H1 (cell line): ENCODE data around the gene THADA. TPM values are rescaled to one million over a fixed set of nuclear protein-coding genes. Genes with fewer than 3 reads are reported as not detected.

Experiments used
- CTCF ChIA-PET: fragments of 300-600 bp; sonication (Branson Sonifier 250); formaldehyde crosslinking; loops from one replicate; lab custom pipeline; 2021; ENCODE audit not compliant: partially characterized antibody; lab: Charles Lee
- POLR2A ChIA-PET: fragments of 300-600 bp; sonication (Branson Sonifier 250); formaldehyde crosslinking; loops from one replicate; lab custom pipeline; 2021; ENCODE audit warnings: inconsistent platforms; ENCODE audit not compliant: partially characterized antibody; lab: Charles Lee
- DNase-seq, 2 experiments: peaks; one replicate each; pipeline versions ENCODE4 v3.0.0 to v3.0.0-alpha.2; 2010 to 2022; ENCODE audit warnings: low spot score in 2 of 2, low read depth in 1 of 2, mixed read lengths in 1 of 2
- FAIRE-seq: peaks from 2 replicates; lab custom pipeline; 2011; peaks lifted over from hg19 to GRCh38; lab: Jason Lieb, UNC
- H2AFZ ChIP-seq: 2 replicates; pipeline ENCODE4 v1.8.1; 2012; ENCODE audit warnings: low read length, inconsistent platforms
- H2AK5ac ChIP-seq: 2 replicates; pipeline ENCODE4 v1.6.1; 2013; ENCODE audit warnings: low read depth, low read length
- H2BK120ac ChIP-seq: replicated peaks from 2 replicates; pipeline ENCODE3; 2013; ENCODE audit warnings: low read depth, low read length, inconsistent platforms
- H2BK12ac ChIP-seq: 2 replicates; pipeline ENCODE4 v1.6.1; 2013; ENCODE audit warnings: low read depth, low read length
- H2BK15ac ChIP-seq: 2 replicates; pipeline ENCODE4 v1.6.1; 2013; ENCODE audit warnings: low read length
- H2BK20ac ChIP-seq: 2 replicates; pipeline ENCODE4 v1.6.1; 2013; ENCODE audit warnings: low read length
- H2BK5ac ChIP-seq: 2 replicates; pipeline ENCODE4 v1.6.1; 2013; ENCODE audit warnings: low read depth, low read length
- H3K14ac ChIP-seq: 2 replicates; pipeline ENCODE4 v1.6.1; 2013; ENCODE audit warnings: inconsistent platforms; ENCODE audit not compliant: insufficient read length
- H3K18ac ChIP-seq: 2 replicates; pipeline ENCODE4 v1.6.1; 2013; ENCODE audit warnings: low read length; ENCODE audit errors: extremely low read depth
- H3K23ac ChIP-seq: 2 replicates; pipeline ENCODE4 v1.6.1; 2013; ENCODE audit warnings: inconsistent platforms; ENCODE audit not compliant: insufficient read length
- H3K23me2 ChIP-seq: 2 replicates; pipeline ENCODE4 v1.6.1; 2013; ENCODE audit warnings: low read depth, low read length
- H3K27ac ChIP-seq: 2 replicates; pipeline ENCODE4 v1.6.1; 2011; ENCODE audit warnings: low read depth, low read length, inconsistent platforms
- H3K27me3 ChIP-seq, 4 experiments: replicated peaks in 1 of 4; 1 replicate in 1 of 4; 2 replicates in 3 of 4; pipeline versions ENCODE4 v1.6.1 to v1.8.1; 2011 to 2013; ENCODE audit warnings: low read length in 3 of 4, mild to moderate bottlenecking in 3 of 4, inconsistent platforms in 2 of 4, mixed read lengths in 2 of 4, moderate library complexity in 1 of 4; ENCODE audit not compliant: control insufficient read depth in 3 of 4, insufficient read depth in 3 of 4; ENCODE audit errors: extremely low read depth in 1 of 4
- H3K36me3 ChIP-seq, 4 experiments: 2 replicates each; pipeline versions ENCODE4 v1.6.1 to v1.8.1; 2011 to 2013; ENCODE audit warnings: mild to moderate bottlenecking in 4 of 4, low read length in 3 of 4, moderate library complexity in 2 of 4, control low read depth in 1 of 4, inconsistent platforms in 1 of 4; ENCODE audit not compliant: insufficient read depth in 4 of 4, control insufficient read depth in 2 of 4
- H3K4ac ChIP-seq: replicated peaks from 2 replicates; pipeline ENCODE3; 2013; ENCODE audit warnings: low read length, low read depth, mixed read lengths, inconsistent platforms; ENCODE audit not compliant: insufficient read length
- H3K4me1 ChIP-seq, 4 experiments: replicated peaks in 1 of 4; 1 replicate in 1 of 4; 2 replicates in 3 of 4; pipeline versions ENCODE4 v1.6.1 to v1.8.1; 2011 to 2013; ENCODE audit warnings: low read length in 3 of 4, inconsistent platforms in 2 of 4, mixed read lengths in 1 of 4; ENCODE audit not compliant: insufficient read depth in 4 of 4, control insufficient read depth in 3 of 4
- H3K4me2 ChIP-seq, 2 experiments: 2 replicates each; pipeline versions ENCODE4 v1.6.1 to v1.8.1; 2011 to 2013; ENCODE audit warnings: low read depth in 2 of 2, low read length in 2 of 2, control low read depth in 1 of 2, inconsistent platforms in 1 of 2, mild to moderate bottlenecking in 1 of 2; ENCODE audit not compliant: insufficient read depth in 1 of 2
- H3K4me3 ChIP-seq, 4 experiments: fragments of 200-600, 300-600 bp in 1 of 4; sonication (generic), shearing (Covaris generic), sonication (Bioruptor Twin) in 1 of 4; 2 replicates each; pipeline versions ENCODE4 v1.5.1 to v1.8.1; 2011 to 2016; ENCODE audit warnings: low read length in 4 of 4, low read depth in 3 of 4, control low read depth in 2 of 4, inconsistent platforms in 2 of 4, mild to moderate bottlenecking in 2 of 4, mixed read lengths in 1 of 4, moderate library complexity in 1 of 4; ENCODE audit not compliant: insufficient read depth in 2 of 4; ENCODE audit errors: extremely low read depth in 1 of 4
- H3K56ac ChIP-seq: replicated peaks from 2 replicates; pipeline ENCODE3; 2013; ENCODE audit warnings: low read depth, mild to moderate bottlenecking, mixed read lengths, low read length, inconsistent platforms; ENCODE audit not compliant: insufficient read length
- H3K79me1 ChIP-seq: 2 replicates; pipeline ENCODE4 v1.6.1; 2013; ENCODE audit warnings: low read depth, low read length, control low read depth
- H3K79me2 ChIP-seq, 2 experiments: 2 replicates each; pipeline versions ENCODE4 v1.6.1 to v1.8.1; 2012 to 2013; ENCODE audit warnings: low read length in 2 of 2, mild to moderate bottlenecking in 2 of 2, inconsistent platforms in 1 of 2; ENCODE audit not compliant: insufficient read depth in 2 of 2, control insufficient read depth in 1 of 2
- H3K9ac ChIP-seq, 4 experiments: replicated peaks in 1 of 4; 1 replicate in 1 of 4; 2 replicates in 3 of 4; pipeline versions ENCODE4 v1.6.1 to v1.8.1; 2011 to 2013; ENCODE audit warnings: low read depth in 3 of 4, low read length in 3 of 4, control low read depth in 2 of 4, mild to moderate bottlenecking in 2 of 4, moderate library complexity in 2 of 4, inconsistent platforms in 1 of 4; ENCODE audit errors: extremely low read depth in 1 of 4
- H3K9me3 ChIP-seq, 2 experiments: 2 replicates each; pipeline versions ENCODE4 v1.6.1 to v1.8.1; 2012 to 2013; ENCODE audit warnings: mild to moderate bottlenecking in 2 of 2, moderate library complexity in 2 of 2, control low read depth in 1 of 2, inconsistent platforms in 1 of 2, low read depth in 1 of 2, low read length in 1 of 2, mixed read lengths in 1 of 2; ENCODE audit not compliant: insufficient read depth in 2 of 2
- H4K20me1 ChIP-seq, 2 experiments: replicated peaks in 1 of 2; 2 replicates each; pipeline versions ENCODE3 to v1.8.1; 2011 to 2013; ENCODE audit warnings: inconsistent platforms in 2 of 2, low read length in 2 of 2, mild to moderate bottlenecking in 1 of 2; ENCODE audit not compliant: insufficient read depth in 2 of 2, control insufficient read depth in 1 of 2
- H4K5ac ChIP-seq: 2 replicates; pipeline ENCODE4 v1.6.1; 2013; ENCODE audit warnings: low read length, low read depth, mixed read lengths, inconsistent platforms; ENCODE audit not compliant: insufficient read length
- H4K8ac ChIP-seq: 2 replicates; pipeline ENCODE4 v1.8.0; 2013; ENCODE audit warnings: mild to moderate bottlenecking, moderate library complexity, low read length, inconsistent platforms; ENCODE audit not compliant: insufficient read depth; ENCODE audit errors: extremely low read depth
- H4K91ac ChIP-seq: replicated peaks from 2 replicates; pipeline ENCODE3; 2013; ENCODE audit warnings: low read length, mixed read lengths, inconsistent platforms; ENCODE audit not compliant: insufficient read length
- CBX5 ChIP-seq: fragments of 300-800, 300-1000 bp; sonication (generic); IDR thresholded peaks from 2 replicates; pipeline ENCODE4 v1.7.1; 2016; ENCODE audit warnings: antibody characterized with exemption, low read length, low read depth
- EGR1 ChIP-seq: IDR thresholded peaks from 2 replicates; pipeline ENCODE4 v1.6.1; 2011; ENCODE audit warnings: low read depth, low read length, borderline replicate concordance
- FOSL1 ChIP-seq: IDR thresholded peaks from 2 replicates; pipeline ENCODE4 v1.6.1; 2011; ENCODE audit warnings: mild to moderate bottlenecking, low read depth, low read length, moderate library complexity; ENCODE audit not compliant: insufficient read depth
- GTF2F1 ChIP-seq: IDR thresholded peaks from 2 replicates; pipeline ENCODE4 v1.6.1; 2012; ENCODE audit warnings: low read depth, low read length, improper control_type of control experiment, borderline replicate concordance
- JUN ChIP-seq: IDR thresholded peaks from 2 replicates; pipeline ENCODE4 v1.6.1; 2011; ENCODE audit warnings: low read depth, mild to moderate bottlenecking, improper control_type of control experiment, low read length
- SIRT6 ChIP-seq: IDR thresholded peaks from one replicate; pipeline ENCODE4 v1.7.1; 2012; ENCODE audit warnings: low read length, inconsistent platforms
- SRF ChIP-seq: IDR thresholded peaks from 2 replicates; pipeline ENCODE4 v1.6.1; 2011; ENCODE audit warnings: mild to moderate bottlenecking, low read depth, low read length, moderate library complexity
- TBP ChIP-seq: IDR thresholded peaks from 2 replicates; pipeline ENCODE4 v1.6.1; 2011; ENCODE audit warnings: low read depth, low read length, improper control_type of control experiment
- WGBS, 2 experiments: shearing (Covaris generic) in 1 of 2; methylation state at CpG; one replicate each; pipeline versions ENCODE4 v1.1.6 to v1.1.7; 2013 to 2015; ENCODE audit warnings: low lambda C conversion rate in 2 of 2, mixed read lengths in 2 of 2, inconsistent platforms in 1 of 2, low coverage in 1 of 2, missing lambda C conversion rate in 1 of 2; ENCODE audit not compliant: insufficient replicate concordance in 2 of 2, insufficient coverage in 1 of 2, insufficient read length in 1 of 2; ENCODE audit errors: extremely low coverage in 1 of 2, missing lambda C conversion rate in 1 of 2; 5-methylcytosine and 5-hydroxymethylcytosine counted together
- polyA plus RNA-seq, 7 experiments: library from polyadenylated mRNA; depleted of rRNA in 3 of 7; stranded (reverse) in 5 of 7; unstranded in 2 of 7; fragments of >200 nt in 5 of 7; fragments of 200-250 nt in 2 of 7; gene quantifications; 1 replicate in 5 of 7; 2 replicates in 1 of 7; 4 replicates in 1 of 7; pipeline versions ENCODE4 v1.2.1 to v1.2.3, GENCODE V29; 2011 to 2013; ENCODE audit warnings: missing spikeins in 2 of 7, mixed read lengths in 2 of 7
- total RNA-seq: library from RNA; stranded (reverse); fragmentation: NEBNext Ultra II Directional; extraction: Animal tissue kit (Norgen Biotek cat#: 25700); gene quantifications from 2 replicates; pipeline ENCODE4 v1.2.1, GENCODE V29; 2021
- TF ChIP-seq, protein P1 (sequence below), 3 experiments: IDR thresholded peaks; 1 replicate in 2 of 3; 2 replicates in 1 of 3; pipeline versions ENCODE4 v1.5.1 to v1.6.1; 2011; ENCODE audit warnings: low read length in 3 of 3, mild to moderate bottlenecking in 3 of 3, inconsistent platforms in 2 of 3, low read depth in 1 of 3, moderate library complexity in 1 of 3; ENCODE audit not compliant: insufficient read depth in 1 of 3; ENCODE audit errors: control extremely low read depth in 1 of 3

THADA gene
- total and polyA plus RNA-seq, 2 of the 8 experiments (the other 6 are each of a cell fraction or from before 2014, with no cell fraction given) = 22.4 to 26.8 TPM

DNA sequence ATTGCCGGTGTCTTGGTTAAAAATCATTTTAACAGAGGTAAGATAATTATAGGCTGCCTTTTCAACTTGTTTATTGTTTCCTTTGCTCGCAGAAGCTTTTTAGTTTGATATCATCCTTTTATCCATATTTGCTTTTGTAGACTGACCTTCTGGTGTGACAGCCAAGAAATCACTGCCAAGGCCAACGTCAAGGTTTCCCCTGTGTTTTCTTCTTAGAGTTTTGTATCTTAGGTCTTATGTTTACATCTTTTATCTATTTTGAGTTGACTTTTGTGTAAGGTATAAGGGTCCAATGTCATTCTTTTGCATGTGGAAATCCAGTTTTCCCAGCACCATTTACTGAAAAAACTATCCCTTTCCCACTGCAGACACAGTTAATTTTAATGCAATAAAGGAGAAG lies 240.4 kb downstream of the THADA start:
- H3K79me1 ChIP-seq = no peaks in the 10 kb centered on the region
- no peaks in the 10 kb centered on the region for H4K20me1 ChIP-seq
- no peak overlapping the region for H3K56ac ChIP-seq
- H3K23ac ChIP-seq = no peak overlapping the region
- H2BK20ac ChIP-seq = no peak overlapping the region
- CTCF ChIA-PET = no interaction called here
- no peak overlapping the region for H3K4me3 ChIP-seq
- 95% methylated on average over 3 of the region's 3 CpGs; no CpG with 5 or more reads in 1 of the 2 experiments for WGBS, 2 experiments
- no peaks in the 10 kb centered on the region for H3K36me3 ChIP-seq
- no peak overlapping the region for H4K5ac ChIP-seq
- no peak overlapping the region for H2BK15ac ChIP-seq
- FAIRE-seq (no peak), DNase-seq (no peak)
- H3K4me1 ChIP-seq = 0 out of 7 replicates have a peak, but pooled peaks cover 0 to under 1% (median 0%) of the 10 kb centered on the region in 4 experiments
- no peak overlapping the region for H3K9ac ChIP-seq
- no peaks in the 10 kb centered on the region for H3K79me2 ChIP-seq
- no peaks in the 10 kb centered on the region for H3K27me3 ChIP-seq
- TF ChIP-seq TBP = no peak
- TF ChIP-seq EGR1 = no peak
- TF ChIP-seq SRF = no peak
- TF ChIP-seq GTF2F1 = no peak
- no peak for TF ChIP-seq SIRT6
- TF ChIP-seq CBX5 = no peak
- TF ChIP-seq, protein P1, sequence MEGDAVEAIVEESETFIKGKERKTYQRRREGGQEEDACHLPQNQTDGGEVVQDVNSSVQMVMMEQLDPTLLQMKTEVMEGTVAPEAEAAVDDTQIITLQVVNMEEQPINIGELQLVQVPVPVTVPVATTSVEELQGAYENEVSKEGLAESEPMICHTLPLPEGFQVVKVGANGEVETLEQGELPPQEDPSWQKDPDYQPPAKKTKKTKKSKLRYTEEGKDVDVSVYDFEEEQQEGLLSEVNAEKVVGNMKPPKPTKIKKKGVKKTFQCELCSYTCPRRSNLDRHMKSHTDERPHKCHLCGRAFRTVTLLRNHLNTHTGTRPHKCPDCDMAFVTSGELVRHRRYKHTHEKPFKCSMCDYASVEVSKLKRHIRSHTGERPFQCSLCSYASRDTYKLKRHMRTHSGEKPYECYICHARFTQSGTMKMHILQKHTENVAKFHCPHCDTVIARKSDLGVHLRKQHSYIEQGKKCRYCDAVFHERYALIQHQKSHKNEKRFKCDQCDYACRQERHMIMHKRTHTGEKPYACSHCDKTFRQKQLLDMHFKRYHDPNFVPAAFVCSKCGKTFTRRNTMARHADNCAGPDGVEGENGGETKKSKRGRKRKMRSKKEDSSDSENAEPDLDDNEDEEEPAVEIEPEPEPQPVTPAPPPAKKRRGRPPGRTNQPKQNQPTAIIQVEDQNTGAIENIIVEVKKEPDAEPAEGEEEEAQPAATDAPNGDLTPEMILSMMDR (IDR thresholded peaks at IDR 0.05; ENCODE audit: control extremely low read depth in 1 of 3, insufficient read depth in 1 of 3, low read depth in 1 of 3, low read length in 3 of 3) = no peak
- TF ChIP-seq FOSL1 = no peak
- TF ChIP-seq JUN = no peak
- H3K14ac ChIP-seq = no peak overlapping the region
- H3K4ac ChIP-seq = no peak overlapping the region
- no peaks in the 10 kb centered on the region for H3K23me2 ChIP-seq
- POLR2A ChIA-PET = no interaction called here
- no peak overlapping the region for H3K4me2 ChIP-seq
- no peak overlapping the region for H4K8ac ChIP-seq
- no peak overlapping the region for H4K91ac ChIP-seq
- no peak overlapping the region for H2AFZ ChIP-seq
- no peak overlapping the region for H2BK12ac ChIP-seq
- H2BK120ac ChIP-seq = no peak overlapping the region
- H2BK5ac ChIP-seq = no peak overlapping the region
- H3K18ac ChIP-seq = no peak overlapping the region
- no peaks in the 10 kb centered on the region for H3K9me3 ChIP-seq
- H3K27ac ChIP-seq = no peak overlapping the region
- no peak overlapping the region for H2AK5ac ChIP-seq
